Spleen (tissue), 11 donors: Measurements from ENCODE around the gene CYP11A1. TPM values are rescaled to one million over a fixed set of nuclear protein-coding genes. Genes with fewer than 3 reads are reported as not detected.

ENCODE experiments used
- DNase-seq: peaks from one replicate; pipeline ENCODE4 v3.0.0-alpha.2; 2020
- H3K27ac ChIP-seq, 8 donors: fragments of 200-600 bp; sonication (generic) in 7 of 8; 1 replicate in 4 of 8; 2 replicates in 4 of 8; pipeline versions ENCODE4 v1.5.0 to v1.8.0; 2016 to 2021; ENCODE audit warnings: inconsistent platforms in 4 of 8, mild to moderate bottlenecking in 4 of 8, moderate library complexity in 1 of 8
- H3K27me3 ChIP-seq, 7 donors: fragments of 200-600 bp; sonication (generic) in 6 of 7; replicated peaks in 1 of 7; 1 replicate in 4 of 7; 2 replicates in 3 of 7; pipeline versions ENCODE4 v1.5.0 to v1.8.0; 2016 to 2021; ENCODE audit warnings: inconsistent platforms in 3 of 7, mild to moderate bottlenecking in 1 of 7
- H3K36me3 ChIP-seq, 6 donors: fragments of 200-600 bp; sonication (generic) in 5 of 6; 1 replicate in 4 of 6; 2 replicates in 2 of 6; pipeline versions ENCODE4 v1.5.0 to v1.8.0; 2016 to 2021; ENCODE audit warnings: inconsistent platforms in 2 of 6
- H3K4me1 ChIP-seq, 6 donors: fragments of 200-600 bp; sonication (generic) in 5 of 6; 1 replicate in 3 of 6; 2 replicates in 3 of 6; pipeline versions ENCODE4 v1.5.0 to v1.8.0; 2016 to 2021; ENCODE audit warnings: inconsistent platforms in 3 of 6
- H3K4me3 ChIP-seq, 8 donors: fragments of 200-600 bp; sonication (generic) in 7 of 8; 1 replicate in 4 of 8; 2 replicates in 4 of 8; pipeline versions ENCODE4 v1.5.0 to v1.8.0; 2016 to 2021; ENCODE audit warnings: inconsistent platforms in 4 of 8, mild to moderate bottlenecking in 4 of 8, moderate library complexity in 2 of 8
- H3K9me3 ChIP-seq, 8 donors: fragments of 200-600 bp; sonication (generic) in 7 of 8; 1 replicate in 4 of 8; 2 replicates in 4 of 8; pipeline versions ENCODE4 v1.5.0 to v1.8.0; 2016 to 2021; ENCODE audit warnings: inconsistent platforms in 4 of 8
- POLR2A ChIP-seq, 3 donors: fragments of 450-650 bp; IDR thresholded peaks; one replicate each; pipeline ENCODE4 v1.5.1; 2017; ENCODE audit warnings: antibody characterized with exemption in 3 of 3, mild to moderate bottlenecking in 1 of 3
- POLR2AphosphoS5 ChIP-seq, 3 donors: sonication (generic); formaldehyde crosslinking; IDR thresholded peaks; one replicate each; pipeline ENCODE4 v1.5.1; 2017; ENCODE audit warnings: antibody characterized with exemption in 3 of 3
- WGBS, 5 donors: extraction: QIAGEN DNeasy Blood & Tissue Kit in 3 of 5; methylation state at CpG; one replicate each; pipeline versions ENCODE4 v1.1.5 to v1.1.7; 2013 to 2018; 5-methylcytosine and 5-hydroxymethylcytosine counted together
- intact Hi-C: fragments of 100-400 bp; cut with DNase I; formaldehyde crosslinking; loops from one replicate; pipeline ENCODE4 v1.15.0; 2023; ENCODE audit warnings: low total_unique reads
- polyA plus RNA-seq, 3 donors: library from polyadenylated mRNA; stranded (reverse); fragments of 200-250 nt; gene quantifications; one replicate each; pipeline ENCODE4 v1.2.1, GENCODE V29; 2013
- total RNA-seq, 7 donors: library from RNA; depleted of rRNA in 3 of 7; stranded (reverse); fragments of >200 nt in 3 of 7; fragmentation: NEBNext Ultra II Directional in 4 of 7; extraction: Animal tissue kit (Norgen Biotek cat#: 25700) in 4 of 7; gene quantifications; one replicate each; pipeline versions ENCODE4 v1.1.0 to v1.2.1, GENCODE V29; 2016 to 2021
- TF ChIP-seq, protein P1 (sequence below), 11 experiments: fragments of 200-600 bp in 7 of 11; fragments of 450-650 bp in 4 of 11; sonication (generic) in 4 of 11; IDR thresholded peaks in 8 of 11; conservative IDR thresholded peaks in 3 of 11; 1 replicate in 7 of 11; 2 replicates in 4 of 11; pipeline versions ENCODE4 v1.4.0 to v1.8.0; 2016 to 2021; ENCODE audit warnings: antibody characterized with exemption in 11 of 11, inconsistent platforms in 4 of 11, mild to moderate bottlenecking in 1 of 11
- donor health status: healthy with polysubstance abuse.
- donor health status: DM: no; HTN: no; CAD: no; lungs with moderate emphysema.
- donor health status: DM: no; HTN: no; CAD: no.
- donor health status: Bipolar disorder and iron deficiency.
- donor health status: healthy.
- donor health status: DM: no; HTN: no; CAD: no.
- donor health status: DM: yes; HTN: yes; CAD: no.

CYP11A1 gene
- total and polyA plus RNA-seq, 10 donors, result 1.6 to 14.3 (median 4.9) TPM

DNA sequence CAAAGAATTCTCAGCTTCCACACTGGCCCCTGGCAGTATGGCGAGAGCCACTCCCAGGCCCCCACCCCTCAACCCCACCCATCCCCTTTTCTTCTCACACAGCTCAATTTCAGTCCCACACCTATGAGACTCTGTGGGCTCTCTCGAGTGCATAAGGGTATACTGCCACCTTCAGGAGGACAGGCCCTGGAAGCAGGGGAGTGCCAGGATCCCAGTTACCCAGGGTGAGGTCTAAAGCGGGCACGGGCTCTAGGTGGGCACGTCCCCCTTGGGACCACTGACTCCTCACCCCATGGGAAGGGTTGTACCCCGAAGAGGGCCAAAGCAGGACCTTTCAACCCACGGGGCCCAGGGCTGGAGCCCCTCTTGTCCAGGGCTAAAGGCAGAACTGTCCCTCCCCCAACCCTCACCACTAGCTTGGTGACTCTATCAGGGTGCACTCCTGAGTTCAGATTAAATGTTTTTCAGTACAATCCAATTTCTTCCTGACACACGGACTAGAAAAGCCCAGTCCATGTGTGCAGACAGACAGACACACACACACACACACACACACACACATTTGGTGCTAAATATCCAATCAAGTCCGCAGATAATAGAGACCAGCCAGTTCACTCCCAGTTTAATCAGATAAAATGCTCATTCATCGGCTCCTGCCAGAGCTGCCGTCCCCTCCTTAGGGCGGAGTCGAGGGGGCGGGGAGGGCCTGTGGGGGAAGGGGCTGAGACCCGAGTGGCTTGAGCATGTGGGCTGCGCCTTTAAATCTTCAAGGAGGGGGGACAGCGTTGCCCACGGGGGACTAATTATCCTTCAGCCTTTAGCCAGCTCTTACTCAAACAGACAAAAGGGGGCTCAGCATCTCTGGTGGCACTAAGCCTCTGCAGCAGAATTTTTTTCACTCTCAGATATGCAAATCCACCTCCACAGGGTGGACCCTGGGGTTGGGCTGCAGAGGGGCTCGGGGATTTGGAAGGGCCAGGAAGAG, 59.3 kb downstream of the CYP11A1 start:
- DNase-seq, result no peak
- Histone ChIP-seq H3K36me3 (no peaks in the 10 kb centered on the region), H3K4me3 (no peak overlapping the region), H3K9me3 (no peaks in the 10 kb centered on the region), H3K27ac (no peak overlapping the region), H3K4me1 (peaks cover 0 to 17% (median 5%) of the 10 kb centered on the region in 6 donors), H3K27me3 (peaks cover 0 to 56% (median 0%) of the 10 kb centered on the region in 7 donors)
- intact Hi-C loops, result loop anchor here (5.0 kb wide), 1 partner anchor 181 kb away; no protein-coding TSS in a partner anchor
- WGBS, 5 donors, result 20 to 25% (median 22%) methylated on average over 14 to 19 of the region's 19 CpGs
- no peak for TF ChIP-seq POLR2AphosphoS5 (IDR thresholded peaks at IDR 0.05)
- TF ChIP-seq, protein P1, sequence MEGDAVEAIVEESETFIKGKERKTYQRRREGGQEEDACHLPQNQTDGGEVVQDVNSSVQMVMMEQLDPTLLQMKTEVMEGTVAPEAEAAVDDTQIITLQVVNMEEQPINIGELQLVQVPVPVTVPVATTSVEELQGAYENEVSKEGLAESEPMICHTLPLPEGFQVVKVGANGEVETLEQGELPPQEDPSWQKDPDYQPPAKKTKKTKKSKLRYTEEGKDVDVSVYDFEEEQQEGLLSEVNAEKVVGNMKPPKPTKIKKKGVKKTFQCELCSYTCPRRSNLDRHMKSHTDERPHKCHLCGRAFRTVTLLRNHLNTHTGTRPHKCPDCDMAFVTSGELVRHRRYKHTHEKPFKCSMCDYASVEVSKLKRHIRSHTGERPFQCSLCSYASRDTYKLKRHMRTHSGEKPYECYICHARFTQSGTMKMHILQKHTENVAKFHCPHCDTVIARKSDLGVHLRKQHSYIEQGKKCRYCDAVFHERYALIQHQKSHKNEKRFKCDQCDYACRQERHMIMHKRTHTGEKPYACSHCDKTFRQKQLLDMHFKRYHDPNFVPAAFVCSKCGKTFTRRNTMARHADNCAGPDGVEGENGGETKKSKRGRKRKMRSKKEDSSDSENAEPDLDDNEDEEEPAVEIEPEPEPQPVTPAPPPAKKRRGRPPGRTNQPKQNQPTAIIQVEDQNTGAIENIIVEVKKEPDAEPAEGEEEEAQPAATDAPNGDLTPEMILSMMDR (IDR thresholded peaks at IDR 0.05 in 8 of 11, conservative IDR thresholded peaks at IDR 0.05 in 3 of 11), result peak; percentile 15 to 76 (median 61)

DNA sequence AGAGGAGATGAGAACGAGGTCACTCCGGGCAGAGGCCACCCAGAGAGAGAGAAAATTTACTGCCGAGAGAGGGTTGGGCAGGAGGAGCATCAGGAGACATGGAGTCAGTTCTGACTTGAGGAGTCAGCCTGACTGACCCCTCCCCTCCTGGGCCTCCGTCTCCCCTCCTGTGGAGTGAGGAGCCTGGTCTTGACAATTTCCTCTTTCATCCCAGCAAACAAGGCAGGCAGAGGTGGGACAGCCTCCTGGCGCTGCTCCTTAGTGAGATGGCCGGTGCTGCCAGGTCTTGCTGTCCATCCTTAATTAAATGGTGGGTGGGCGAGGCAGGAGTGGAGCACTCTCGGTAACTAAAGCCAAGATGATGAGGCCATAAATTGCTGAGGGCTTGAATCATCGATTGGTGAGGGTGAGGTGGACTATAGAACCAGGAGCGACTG, 60.6 kb downstream of the CYP11A1 start:
- intact Hi-C loops, result loop anchor here (5.0 kb wide), 1 partner anchor 179 kb away; no protein-coding TSS in a partner anchor
- H3K4me3 ChIP-seq, result no peak overlapping the region

DNA sequence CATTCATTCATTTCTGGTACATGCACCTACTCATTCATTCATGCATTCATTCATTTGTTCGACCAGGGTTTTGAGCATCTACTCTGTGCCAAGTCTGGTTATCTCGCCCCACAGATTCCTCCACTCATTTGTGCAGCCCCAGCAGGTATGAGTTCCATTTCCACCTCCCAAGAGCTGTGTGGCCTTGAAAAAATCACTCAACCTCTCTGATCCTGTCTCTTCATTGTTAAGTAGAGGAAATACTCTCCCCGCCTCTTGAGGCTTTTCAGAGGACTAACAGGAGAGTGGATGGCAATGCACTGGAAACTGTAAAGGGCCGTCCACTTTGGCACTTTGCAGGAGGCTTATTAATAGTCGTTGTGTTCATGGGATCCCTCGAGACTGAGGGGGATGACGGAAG, 61.8 kb downstream of the CYP11A1 start:
- Histone ChIP-seq H3K27ac (no peak overlapping the region), H3K4me1 (peaks cover 0 to 26% (median 10%) of the 10 kb centered on the region in 6 donors), H3K27me3 (peaks cover 0 to 79% (median 0%) of the 10 kb centered on the region in 7 donors), H3K36me3 (no peaks in the 10 kb centered on the region), H3K9me3 (no peaks in the 10 kb centered on the region), H3K4me3 (no peak overlapping the region)
- TF ChIP-seq POLR2AphosphoS5 (IDR thresholded peaks at IDR 0.05) (no peak), POLR2A (IDR thresholded peaks at IDR 0.05) (no peak)
- TF ChIP-seq, protein P1 (IDR thresholded peaks at IDR 0.05 in 8 of 11, conservative IDR thresholded peaks at IDR 0.05 in 3 of 11), result no peak
- 62 to 88% (median 79%) methylated on average over 7 of the region's 7 CpGs for WGBS, 5 donors
- DNase-seq, result no peak
- intact Hi-C loops, result loop anchor here (5.0 kb wide), 1 partner anchor 178 kb away; no protein-coding TSS in a partner anchor

More for the DNA sequence above, 60.6 kb downstream of the CYP11A1 start:
- H3K27ac ChIP-seq, result no peak overlapping the region
- H3K36me3 ChIP-seq, result no peaks in the 10 kb centered on the region
- no peak for DNase-seq
- H3K4me1 ChIP-seq, result peaks cover 0 to 26% (median 10%) of the 10 kb centered on the region in 6 donors
- 76 to 82% (median 77%) methylated on average over 10 of the region's 10 CpGs for WGBS, 5 donors
- peaks cover 0 to 67% (median 0%) of the 10 kb centered on the region in 7 donors for H3K27me3 ChIP-seq
- no peaks in the 10 kb centered on the region for H3K9me3 ChIP-seq
- no peak for TF ChIP-seq POLR2AphosphoS5 (IDR thresholded peaks at IDR 0.05)
- TF ChIP-seq POLR2A (IDR thresholded peaks at IDR 0.05), result no peak
- TF ChIP-seq, protein P1 (IDR thresholded peaks at IDR 0.05 in 8 of 11, conservative IDR thresholded peaks at IDR 0.05 in 3 of 11), result no peak

DNA sequence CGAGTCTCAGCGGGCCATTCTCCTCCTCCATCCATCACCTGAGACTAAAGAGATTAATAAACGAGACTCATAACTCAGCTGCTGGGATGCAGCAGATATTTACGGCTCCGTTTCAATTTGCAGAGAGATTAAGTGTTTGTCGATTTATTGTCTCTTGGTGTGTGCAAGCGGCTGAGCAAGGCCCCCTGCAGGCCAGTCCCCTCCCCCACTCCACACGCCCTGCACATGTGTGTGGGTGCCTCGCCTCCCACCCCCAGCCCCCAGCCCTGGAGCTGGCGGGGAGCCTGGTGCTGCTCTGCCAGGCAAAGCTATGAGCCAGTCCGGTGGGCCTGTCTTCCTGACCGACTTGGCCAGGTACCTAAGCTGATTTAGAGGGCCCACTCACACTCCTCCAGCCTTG, 63.0 kb downstream of the CYP11A1 start:
- TF ChIP-seq POLR2AphosphoS5 (IDR thresholded peaks at IDR 0.05), result no peak
- no peak for TF ChIP-seq POLR2A (IDR thresholded peaks at IDR 0.05)
- TF ChIP-seq, protein P1 (IDR thresholded peaks at IDR 0.05 in 8 of 11, conservative IDR thresholded peaks at IDR 0.05 in 3 of 11), result no peak
- intact Hi-C loops, result no loop called here
- DNase-seq, result no peak

More for the DNA sequence above, 63.0 kb downstream of the CYP11A1 start:
- Histone ChIP-seq H3K4me1 (peaks cover 0 to 26% (median 10%) of the 10 kb centered on the region in 6 donors), H3K27ac (no peak overlapping the region), H3K9me3 (no peaks in the 10 kb centered on the region), H3K36me3 (no peaks in the 10 kb centered on the region), H3K27me3 (peaks cover 0 to 91% (median 0%) of the 10 kb centered on the region in 7 donors), H3K4me3 (no peak overlapping the region)
- 68 to 80% (median 76%) methylated on average over 12 of the region's 12 CpGs for WGBS, 5 donors
